HG03457 (cell line): ENCODE measurements around the gene CLIC4.
A peak's percentile ranks its signal among the peaks of the same experiment; 100 is the strongest.
"Not testable (repeated sequence)": the region's sequence is repeated elsewhere in the genome, so short reads cannot be mapped to it uniquely, and the experiment has no call there.

ENCODE experiments used
- ATAC-seq: cut with Tn5 transposase; IDR thresholded peaks from one replicate; pipeline ENCODE4 v1.9.1; 2021; ENCODE audit warnings: moderate number of reproducible peaks; ENCODE audit not compliant: unreplicated experiment

CLIC4 gene

DNA sequence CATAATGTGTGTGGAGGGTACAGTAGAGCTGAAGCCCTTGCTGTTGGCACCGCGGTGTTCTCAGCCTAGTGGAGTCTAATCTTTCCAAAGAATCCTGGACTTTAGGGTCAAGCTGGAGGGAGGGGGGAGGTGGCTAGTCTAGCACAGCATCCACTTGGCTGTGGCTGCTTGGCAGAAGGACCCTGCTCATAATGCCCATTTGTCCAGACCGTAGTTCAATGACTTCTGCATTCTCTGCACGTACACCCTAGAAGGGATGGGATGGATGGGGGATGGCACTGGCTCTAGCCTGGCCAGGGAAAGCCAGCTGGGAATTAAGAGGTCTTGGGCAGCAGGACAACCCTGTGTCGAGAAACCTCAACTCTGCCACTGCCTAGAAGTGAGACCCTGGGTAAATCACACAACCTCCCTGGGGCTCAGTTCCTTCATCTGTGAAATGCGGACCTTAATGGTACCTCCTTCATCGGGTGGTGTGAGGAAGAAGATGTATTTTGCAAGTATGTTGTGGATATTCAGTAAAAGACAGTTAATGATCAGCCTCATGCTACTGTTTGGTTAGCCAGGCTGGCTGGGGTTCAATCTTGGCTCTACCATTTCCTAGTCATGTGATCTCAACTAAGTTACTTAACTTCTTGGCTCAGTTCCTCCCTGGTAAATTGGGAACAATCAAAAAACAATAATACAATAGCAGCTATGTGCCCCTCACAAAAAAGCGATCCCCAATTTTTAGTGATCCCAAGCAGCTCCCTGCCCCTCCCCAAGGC, 27.2 kb upstream of the CLIC4 start:
- ATAC-seq, result no peak

GRCh38 chr1:24720152-24720551, 25.1 kb upstream of the CLIC4 start:
- no peak for ATAC-seq

DNA sequence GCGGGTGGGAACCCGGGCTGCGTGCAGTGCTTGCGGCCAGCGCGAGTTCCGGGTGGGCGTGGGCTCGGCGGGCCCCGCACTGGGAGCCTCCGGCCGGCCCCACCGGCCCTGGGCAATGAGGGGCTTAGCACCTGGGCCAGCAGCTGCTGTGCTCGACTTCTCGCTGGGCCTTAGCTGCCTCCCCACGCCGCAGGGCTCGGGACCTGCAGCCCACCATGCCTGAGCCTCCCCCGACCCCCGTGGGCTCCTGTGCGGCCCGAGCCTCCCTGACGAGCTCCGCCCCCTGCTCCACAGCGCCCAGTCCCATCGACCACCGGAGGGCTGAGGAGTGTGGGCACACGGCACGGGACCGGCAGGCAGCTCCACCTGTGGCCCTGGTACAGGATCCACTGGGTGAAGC, 23.7 kb upstream of the CLIC4 start:
- no peak for ATAC-seq

DNA sequence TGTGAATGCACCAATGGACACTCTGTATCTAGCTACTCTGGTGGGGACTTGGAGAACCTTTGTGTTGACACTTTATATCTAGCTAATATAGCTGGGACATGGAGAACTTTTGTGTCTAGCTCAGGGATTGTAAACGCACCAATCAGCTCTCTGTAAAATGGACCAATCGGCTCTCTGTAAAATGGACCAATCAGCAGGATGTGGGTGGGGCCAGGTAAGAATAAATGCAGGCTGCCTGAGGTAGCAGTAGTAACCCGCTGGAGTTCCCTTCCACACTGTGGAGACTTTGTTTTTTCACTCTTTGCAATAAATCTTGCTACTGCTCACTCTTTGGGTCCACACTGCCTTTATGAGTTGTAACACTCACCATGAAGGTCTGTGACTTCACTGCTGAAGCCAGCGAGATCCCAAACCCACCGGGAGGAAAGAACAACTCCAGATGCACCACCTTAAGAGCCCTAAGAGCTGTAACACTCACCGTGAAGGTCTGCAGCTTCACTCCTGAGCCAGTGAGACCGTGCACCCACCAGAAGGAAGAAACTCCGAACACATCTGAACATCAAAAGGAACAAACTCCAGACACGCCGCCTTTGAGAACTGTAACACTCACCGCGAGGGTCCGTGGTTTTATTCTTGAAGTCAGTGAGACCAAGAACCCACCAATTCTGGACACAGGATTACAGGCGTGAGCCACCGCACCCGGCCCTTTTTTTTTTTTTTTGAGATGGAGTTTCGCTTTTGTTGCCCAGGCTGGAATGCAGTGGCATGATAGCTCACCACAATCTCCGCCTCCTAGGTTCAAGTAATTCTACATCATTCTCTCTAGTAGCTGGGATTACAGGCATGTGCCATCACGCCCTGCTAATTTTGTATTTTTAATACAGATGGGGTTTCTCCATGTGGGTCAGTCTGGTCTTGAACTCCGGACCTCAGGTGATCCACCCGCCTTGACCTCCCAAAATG, 22.9 kb upstream of the CLIC4 start:
- ATAC-seq, result not testable (repeated sequence)

GRCh38 chr1:24724345-24725208, 20.7 kb upstream of the CLIC4 start:
- no peak for ATAC-seq

DNA sequence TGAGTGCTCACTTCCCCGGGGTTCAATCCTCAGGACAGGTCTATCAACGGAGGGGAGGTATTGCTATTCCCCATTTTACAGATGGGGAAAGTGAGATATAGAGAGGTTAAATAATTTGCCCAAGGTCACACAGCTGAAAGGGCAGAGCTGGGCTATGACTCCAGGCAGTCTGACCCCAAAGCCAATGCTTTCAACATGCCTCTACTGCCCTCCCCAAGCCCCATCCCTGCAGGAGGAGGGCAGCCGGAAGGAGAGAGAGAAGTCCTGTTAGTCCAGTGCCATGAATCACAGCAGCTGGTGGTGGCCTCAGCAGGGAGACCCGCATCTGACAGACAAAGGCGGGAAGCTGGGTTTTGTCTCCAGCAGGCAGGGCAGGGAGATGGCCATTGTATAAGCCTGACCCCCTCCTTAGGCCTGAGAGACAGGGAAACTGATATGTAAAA, 20.0 kb upstream of the CLIC4 start:
- ATAC-seq, result no peak

GRCh38 chr1:24726741-24727140, 18.5 kb upstream of the CLIC4 start:
- no peak for ATAC-seq

DNA sequence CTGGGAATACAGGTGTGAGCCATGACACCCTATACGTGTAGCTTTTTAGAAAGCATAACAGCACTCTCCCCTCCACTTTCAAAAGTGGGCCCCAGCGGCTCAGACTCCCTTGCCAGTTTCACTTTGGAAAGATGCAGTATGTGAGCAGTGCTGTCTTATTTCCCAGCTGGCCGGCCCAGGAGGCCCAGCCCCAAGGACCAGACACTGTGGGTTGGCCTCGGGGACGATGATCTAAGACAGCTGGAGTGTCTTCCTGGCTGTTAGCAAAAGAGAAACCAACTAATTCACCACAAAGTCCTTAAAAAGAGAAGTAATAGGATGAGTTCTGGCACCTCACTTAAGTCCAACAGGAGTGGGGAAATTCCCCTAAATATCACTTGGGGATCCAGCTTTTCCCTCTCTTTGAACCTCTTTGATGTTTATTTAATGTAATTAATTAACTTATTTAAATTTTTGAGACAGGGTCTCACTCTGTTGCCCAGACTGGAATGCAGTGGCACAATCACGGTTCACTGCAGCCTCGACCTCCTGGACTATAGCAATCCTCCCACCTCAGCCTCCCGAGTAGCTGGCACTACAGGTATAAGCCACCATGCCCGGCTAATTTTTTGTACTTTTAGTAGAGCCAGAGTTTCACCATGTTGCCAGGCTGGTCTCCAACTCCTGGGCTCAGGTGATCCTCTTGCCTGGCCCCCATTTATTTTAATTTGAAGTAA, 17.6 kb upstream of the CLIC4 start:
- peak; percentile 67 for ATAC-seq

DNA sequence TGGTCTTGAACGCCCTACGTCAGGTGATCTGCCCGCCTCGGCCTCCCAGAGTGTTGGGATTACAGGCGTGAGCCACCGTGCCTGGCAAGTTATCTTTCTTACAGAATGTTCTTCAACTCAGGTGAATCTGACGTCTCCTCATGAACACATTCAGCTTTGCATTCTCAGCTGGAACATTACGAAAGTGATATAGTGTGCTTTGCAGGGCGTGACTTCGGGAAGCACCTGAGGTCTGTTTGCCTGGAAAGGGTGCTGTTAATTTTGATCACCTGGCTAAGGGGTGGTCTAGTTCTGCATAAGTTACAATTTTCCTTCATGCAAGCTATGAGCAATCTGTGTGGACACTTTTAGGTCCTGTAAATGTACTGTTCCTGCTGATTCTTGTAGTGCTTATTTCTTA, 16.3 kb upstream of the CLIC4 start:
- ATAC-seq, result no peak

DNA sequence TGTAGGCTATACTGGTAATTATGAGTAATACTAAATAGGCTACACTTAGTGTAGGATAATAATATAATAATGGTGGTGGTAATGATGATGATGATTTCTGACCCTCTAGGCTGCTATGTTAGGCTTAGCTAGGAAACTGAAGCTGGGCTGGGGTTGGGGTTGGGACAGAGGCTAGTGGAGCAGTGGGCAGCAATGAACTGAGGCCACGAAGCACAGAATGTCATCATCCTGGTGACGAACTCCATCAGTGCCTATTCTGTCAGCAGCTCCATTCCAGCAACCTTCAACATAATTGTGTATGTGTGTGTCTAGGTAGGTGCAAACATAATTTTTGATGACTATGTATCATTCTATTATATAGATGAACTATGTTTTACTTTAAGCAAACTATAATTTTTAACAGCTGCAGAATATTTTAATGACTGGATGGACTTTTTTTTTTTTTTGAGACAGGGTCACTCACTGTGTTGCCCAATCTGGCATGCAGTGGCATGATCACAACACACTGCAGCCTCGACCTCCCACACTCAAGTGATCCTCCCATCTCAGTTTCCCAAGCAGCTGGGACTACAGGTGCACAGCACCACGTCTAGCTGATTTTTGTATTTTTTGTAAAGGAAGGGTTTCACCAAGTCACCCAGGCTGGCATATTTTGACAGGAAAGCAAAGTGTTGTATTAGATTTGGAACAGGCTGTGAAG, 12.9 kb upstream of the CLIC4 start:
- ATAC-seq, result no peak

- not testable (repeated sequence) for ATAC-seq
These were observed 11.9 kb upstream of the CLIC4 start for GRCh38 chr1:24733342-24733741.

- no peak for ATAC-seq
These were observed 10.1 kb upstream of the CLIC4 start for GRCh38 chr1:24735156-24735508.

- ATAC-seq, result no peak
These were observed 9.5 kb upstream of the CLIC4 start for GRCh38 chr1:24735509-24736375.

GRCh38 chr1:24737368-24738117, 7.7 kb upstream of the CLIC4 start:
- ATAC-seq, result no peak

DNA sequence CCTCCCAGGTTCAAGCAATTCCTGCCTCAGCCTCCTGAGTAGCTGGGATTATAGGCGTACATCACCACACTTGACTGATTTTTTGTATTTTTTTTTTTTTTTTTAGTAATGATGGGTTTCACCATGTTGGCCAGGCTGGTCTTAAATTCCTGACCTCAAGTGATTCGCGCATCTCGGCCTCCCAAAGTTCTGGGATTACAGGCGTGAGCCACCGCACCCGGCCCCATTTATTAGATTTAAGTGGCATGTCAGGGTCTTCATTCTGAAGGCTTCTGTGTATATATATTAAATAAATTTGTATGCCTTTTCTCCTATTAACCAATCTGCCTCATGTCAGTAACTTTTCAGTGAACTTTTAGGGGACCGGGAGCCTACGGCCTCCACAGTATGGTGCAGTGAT, 6.0 kb upstream of the CLIC4 start:
- no peak for ATAC-seq

- ATAC-seq, result no peak
These were observed 2.9 kb upstream of the CLIC4 start for GRCh38 chr1:24742090-24742938.
